AG08395 (cell line): ENCODE data around the gene NARS2.
"Not testable (repeated sequence)": the region's sequence is repeated elsewhere in the genome, so short reads cannot be mapped to it uniquely, and the experiment has no call there.

Experiments
- DNase-seq: peaks from one replicate; pipeline ENCODE4 v3.0.0; 2012; ENCODE audit warnings: mixed read lengths, low spot score

The NARS2 gene

DNA sequence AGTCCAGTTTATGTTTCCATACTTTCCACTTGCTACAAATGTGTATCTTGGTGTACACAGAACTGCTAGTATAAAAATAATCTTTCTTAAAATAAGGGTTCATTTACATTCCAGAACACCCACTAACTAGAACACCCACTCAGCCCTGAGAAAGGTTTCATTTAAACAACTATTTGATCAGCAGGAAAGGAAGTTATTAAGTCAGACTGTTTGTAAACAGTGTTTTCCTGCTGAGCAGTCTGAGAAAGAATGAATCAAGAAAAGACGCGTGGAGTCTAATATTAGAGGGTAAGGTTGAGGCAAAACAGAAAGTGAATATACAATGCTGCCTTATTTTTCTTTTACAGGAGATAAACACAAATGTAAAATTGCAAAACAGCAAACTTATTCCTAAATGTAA is 32.7 kb downstream of the NARS2 start:
- no peak for DNase-seq

DNA sequence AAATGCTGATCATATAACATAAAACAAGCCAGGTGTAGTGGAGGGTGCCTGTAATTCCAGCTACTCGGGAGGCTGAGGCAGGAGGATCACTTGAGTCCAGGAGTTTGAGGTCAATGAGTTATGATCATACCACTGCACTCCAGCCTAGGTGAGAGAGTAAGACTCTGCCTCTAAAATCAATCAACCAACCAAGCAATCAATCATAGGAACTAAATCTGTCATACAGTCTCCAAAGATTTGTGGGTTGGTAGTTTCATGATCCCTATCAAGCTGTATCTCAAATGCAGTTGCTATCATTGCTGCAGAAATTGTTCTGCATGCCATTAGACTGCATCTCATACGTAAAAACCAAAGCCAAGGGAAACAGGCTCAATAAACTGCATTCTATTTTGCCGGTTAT is 33.1 kb downstream of the NARS2 start:
- DNase-seq = no peak

DNA sequence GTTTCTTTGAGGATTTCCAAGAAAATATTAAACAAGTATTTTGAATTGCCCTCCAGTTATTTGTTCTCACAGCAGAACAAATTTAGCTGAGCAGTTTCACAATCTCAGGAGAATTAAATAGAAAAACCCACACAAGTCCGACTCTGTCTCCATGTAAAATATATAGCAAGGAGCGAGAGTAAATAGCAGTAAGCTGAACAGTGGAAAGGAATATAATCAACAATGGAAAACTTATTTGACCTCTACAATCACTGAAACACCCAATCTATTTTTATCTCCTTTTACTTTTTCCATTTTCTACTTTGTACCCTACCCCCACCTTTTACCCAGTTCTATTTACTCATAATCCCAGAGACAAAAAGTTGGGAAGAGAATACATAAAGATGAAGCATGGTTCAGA is 34.4 kb downstream of the NARS2 start:
- no peak for DNase-seq

DNA sequence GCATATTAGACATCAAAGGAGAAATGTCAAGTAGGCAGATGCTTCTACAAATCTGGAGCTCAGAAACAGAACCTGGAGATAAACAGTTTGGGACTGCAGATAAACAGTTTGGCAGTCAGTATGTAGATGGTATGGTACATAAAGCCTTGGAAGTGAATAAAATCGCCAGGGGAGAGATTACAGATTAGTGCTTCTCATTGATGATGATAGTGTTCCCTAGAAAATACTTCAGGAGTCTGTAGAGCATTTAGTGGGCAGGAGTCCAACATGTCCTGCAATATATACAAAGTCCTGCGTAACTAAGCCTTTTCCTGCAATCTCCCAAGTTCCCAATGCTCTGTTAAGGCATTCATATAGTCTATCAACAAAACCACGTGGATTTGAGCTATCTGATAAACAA is 35.2 kb downstream of the NARS2 start:
- DNase-seq = no peak

DNA sequence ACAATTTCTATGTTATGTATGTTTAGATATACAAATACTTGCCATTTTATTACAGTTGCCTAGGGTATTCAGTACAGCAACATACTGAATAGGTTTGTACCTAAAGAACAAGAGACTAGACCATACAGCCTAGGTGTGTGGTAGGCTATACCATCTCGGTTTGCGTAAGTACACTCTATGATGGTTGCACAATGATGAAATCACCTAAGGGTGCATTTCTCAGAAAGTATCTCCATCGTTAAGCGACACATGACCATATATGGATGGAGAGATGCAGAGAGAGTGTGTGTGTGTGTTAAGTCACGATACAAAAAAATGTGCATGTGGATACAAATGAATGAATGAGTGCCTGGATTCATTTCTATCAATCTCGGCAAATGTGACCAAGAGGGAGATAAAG is 37.7 kb downstream of the NARS2 start:
- DNase-seq = no peak

DNA sequence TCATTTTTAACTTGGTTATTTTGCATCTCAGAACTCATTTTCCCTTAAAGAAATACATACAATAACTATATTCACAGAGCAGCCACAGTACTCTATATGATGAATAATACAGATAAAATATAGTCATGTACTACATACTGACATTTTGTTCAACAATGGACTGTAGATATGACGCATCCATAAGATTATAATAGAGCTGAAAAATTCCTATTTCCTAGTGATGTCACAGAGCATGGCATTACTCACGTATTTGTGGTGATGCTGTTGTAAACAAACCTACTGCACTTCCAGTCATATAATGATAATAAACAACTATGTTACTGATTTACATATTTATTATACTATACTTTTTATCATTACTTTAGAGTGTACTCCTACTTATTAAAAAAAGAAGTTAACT is 38.7 kb downstream of the NARS2 start:
- DNase-seq = no peak

DNA sequence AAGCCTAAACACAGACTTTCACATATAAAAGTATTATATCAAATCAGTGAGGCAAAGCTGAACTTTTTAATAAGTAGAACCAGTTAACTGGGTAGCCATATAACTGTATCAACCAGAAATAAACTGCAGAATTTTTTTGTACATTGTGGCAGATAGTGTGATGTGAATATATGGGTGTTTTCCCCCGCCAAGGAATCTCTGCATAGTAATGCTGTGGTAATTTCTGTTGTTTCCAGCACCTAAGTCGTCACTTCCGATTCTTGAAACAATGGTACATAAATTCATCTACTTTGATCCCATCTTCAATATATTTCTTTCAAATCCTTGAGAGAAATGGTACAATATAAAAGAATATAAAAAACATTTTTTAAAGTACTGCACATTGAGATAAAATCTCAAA is 39.6 kb downstream of the NARS2 start:
- DNase-seq = no peak

DNA sequence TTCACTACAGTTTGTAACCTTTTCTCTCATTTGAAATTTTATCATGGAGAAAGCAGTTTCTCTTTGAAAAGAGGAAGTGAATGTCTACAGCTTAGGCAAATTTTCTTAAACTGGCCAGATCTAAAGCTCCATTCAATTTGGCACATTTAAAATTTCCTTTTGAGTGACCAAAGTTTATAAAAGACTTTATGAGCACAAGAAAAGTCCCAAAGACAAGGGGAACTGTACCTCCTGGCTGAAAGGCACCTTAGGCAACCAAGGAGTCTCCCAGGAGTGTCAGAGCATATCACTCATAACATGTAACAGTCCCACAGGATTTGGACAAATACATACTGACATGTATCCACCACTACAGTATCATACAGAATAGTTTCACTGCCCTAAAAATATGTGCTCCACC is 41.3 kb downstream of the NARS2 start:
- no peak for DNase-seq

DNA sequence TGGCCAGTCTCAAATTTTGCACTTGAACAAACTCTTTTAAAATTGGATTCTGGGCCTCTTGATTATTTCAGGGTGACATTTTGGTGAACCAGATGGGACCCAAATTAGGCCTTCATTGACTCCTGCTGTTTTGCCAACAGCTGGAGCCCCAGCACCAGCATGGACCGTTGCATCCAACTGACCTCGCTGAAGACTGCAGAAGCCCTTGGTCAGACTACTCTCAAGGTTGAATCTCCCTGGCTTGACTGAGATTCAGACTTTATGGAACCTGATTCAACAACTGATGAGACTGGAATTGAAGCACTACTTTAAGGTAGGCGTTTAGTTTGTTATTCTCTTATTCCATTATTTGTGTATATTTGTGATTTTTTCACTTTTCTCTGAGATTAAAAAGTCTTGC is 41.7 kb downstream of the NARS2 start:
- DNase-seq = no peak

DNA sequence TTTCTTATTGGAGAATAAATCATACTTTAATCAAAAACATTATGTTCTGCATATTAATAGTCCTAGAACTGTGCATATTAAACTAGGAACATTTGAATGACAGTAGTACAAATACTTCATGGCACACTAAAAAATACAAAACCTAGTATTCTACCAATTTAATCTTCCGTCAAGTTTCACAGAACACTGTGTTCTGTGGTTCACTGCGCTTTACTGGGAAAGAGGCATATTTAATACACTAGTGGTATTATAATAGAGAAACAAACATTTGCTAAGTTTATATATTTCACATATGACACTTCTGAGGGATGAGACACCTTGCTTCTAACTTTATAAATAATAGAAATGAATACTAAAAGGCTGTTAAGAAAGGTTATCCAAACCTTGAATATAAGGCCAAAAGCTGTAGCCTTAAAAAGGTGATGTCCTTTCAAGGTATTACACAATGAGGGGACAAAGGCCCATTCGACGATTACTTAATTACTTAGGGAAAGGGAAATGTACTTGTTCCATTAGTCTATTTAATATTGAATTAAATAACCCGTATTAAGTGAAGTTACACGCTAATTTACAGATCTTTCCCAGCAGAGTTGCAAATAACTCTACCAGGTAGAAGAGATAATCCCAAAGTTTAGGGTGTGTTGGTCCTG is 48.0 kb downstream of the NARS2 start:
- DNase-seq = no peak

DNA sequence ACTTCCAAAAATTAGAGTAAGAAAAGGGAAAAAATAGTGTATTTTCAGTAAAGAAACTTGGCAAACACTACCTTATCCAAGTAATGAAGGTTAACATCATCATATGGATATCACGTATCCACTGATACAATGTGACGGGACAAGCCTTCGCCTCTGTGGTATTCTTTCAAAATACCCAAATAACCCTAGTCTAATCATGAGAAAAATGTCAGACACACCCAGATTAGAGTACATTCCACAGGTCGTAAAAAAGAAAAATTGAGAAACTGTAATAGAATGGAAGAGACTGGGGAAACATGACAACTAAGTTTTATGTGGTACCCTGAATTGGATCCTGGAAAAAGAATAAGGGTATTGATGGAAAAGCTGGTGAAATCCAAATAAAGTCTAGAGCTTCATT is 48.9 kb downstream of the NARS2 start:
- DNase-seq = no peak

DNA sequence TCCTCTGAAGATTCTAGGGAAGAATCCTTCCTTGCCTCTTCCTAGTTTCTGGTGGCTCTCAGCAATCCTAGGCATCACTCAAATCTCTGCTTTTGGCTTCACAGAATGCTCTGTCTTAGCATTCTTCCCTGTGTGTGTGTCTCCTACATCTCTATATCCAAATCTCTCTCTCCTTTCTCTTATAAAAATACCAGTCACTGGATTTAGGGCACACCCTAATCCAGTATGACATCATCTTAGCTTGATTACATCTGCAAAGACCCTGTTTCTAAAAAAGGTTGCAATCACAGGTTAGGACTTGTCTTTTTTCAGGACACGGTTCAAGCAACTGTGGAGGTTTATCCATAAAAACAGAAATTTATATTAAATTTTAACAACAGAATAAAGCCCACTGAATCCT is 54.4 kb downstream of the NARS2 start:
- no peak for DNase-seq

DNA sequence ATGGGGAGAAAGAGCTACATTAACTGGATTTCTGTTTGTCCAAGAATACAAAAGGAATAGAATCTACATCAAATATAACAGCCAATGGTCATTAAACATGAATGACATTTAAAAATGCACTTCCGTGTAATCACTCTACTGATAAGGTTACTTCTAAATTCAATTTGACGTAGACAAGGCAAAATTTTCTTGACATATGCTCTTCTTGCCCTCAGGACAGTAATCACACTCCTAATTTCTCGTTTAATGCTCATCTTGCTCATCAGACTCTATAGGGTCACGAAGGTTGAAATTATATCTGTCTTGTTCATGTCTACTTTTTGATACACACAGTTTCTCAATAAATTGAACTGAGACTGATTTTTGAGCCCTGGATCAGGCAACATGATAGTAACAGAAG is 58.4 kb downstream of the NARS2 start:
- DNase-seq = no peak

DNA sequence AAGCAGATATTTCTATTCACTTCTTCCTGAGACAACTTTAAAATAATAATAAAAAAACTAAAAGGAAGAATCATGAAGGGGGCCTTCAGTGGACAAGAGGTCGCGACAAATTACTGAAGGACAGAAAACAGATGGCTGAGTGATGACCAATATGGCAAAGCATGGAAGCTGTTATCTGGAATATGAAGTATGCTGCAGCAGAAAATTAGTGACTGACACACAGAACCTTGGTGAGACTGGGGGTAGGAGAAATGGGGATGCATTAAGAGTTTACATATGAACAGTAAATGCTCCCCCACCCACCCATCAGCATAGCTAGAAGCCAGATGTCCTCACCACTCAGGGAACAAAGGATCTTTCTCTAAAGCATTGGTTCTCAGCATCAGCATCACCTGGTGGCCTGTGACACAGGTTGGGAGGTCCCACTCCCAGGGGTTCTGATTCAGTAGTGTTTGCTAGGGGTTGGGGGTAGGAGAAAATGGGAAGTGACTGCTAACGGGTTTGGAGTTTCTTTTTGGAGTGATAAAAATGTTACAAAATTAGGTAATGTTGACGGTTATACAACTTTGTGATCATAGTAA is 59.7 kb downstream of the NARS2 start:
- no peak for DNase-seq

DNA sequence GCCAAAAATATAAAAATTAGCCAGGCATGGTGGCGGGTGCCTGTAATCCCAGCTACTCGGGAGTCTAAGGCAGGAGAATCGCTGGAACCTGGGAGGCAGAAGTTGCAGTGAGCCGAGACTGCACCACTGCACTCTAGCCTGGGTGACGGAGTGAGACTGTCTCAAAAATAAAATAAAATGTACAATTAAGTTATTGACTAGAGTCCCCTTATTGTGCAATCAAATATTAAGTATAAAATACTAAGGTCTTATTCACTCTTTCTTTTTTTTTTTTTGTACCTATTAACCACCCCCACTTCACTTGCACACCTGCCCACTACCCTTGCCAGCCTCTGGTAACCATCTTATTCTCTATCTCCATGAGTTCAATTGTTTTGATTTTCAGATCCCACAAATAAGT is 61.6 kb downstream of the NARS2 start:
- not testable (repeated sequence) for DNase-seq

DNA sequence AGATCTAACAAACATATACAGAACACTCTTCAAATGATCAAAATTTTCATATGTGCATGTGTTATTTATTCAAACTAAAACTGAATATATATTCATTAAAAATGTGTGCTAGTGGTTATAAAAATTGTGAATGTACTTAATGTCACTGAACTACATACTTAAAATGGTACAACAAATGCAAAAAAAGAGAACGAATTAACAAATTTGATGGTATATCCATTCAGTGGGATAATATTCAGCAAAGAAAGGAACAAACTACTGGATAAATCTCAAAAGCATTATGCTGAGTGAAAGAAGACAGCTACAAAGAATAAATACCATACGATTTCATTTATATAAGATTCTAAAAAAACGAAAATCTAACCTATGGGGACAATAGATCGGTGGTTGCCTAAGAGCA is 64.1 kb downstream of the NARS2 start:
- no peak for DNase-seq

DNA sequence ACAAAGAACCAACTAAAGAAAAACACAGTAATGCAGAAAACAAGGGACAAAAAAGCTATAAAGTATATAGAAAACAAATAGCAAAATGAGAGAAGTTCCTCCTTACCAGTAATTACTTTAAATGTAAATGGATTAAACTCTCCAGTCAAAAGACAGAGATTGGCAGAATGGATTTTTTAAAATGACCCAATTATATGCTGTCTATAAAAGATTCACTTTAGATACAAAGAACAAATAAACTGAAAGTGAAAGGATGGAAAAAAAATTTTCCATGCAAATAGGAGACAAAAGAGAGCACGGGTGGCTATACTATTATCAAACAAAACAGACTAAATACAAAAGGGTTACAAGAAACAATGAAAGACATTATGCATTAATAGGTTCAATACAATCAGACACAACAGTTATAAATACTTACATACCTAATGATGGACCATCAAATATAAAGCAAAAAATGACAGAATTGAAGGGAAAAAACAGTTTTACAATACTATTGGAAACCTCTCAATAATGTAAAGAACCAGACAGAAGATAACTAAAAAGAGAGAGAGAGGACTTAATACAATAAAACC is 64.6 kb downstream of the NARS2 start:
- no peak for DNase-seq

DNA sequence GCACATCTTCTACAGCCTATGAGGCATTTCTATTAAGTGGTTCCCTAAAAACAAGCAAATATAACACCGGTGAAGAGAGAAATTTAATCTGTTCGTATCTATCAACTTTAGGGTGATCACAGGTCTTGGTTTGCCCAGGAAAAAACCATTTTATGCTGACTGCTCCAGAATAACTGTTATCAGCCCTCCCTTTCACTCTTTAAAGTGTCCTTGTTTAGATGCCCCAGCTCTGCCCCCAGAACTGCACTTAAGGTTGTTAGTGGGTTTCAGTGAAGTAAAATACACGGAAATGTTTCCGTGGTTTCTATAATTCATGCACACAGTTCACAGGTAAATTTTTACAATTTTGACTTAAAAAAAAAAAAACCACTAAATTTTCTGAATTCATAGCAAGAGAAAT is 70.0 kb downstream of the NARS2 start:
- no peak for DNase-seq

DNA sequence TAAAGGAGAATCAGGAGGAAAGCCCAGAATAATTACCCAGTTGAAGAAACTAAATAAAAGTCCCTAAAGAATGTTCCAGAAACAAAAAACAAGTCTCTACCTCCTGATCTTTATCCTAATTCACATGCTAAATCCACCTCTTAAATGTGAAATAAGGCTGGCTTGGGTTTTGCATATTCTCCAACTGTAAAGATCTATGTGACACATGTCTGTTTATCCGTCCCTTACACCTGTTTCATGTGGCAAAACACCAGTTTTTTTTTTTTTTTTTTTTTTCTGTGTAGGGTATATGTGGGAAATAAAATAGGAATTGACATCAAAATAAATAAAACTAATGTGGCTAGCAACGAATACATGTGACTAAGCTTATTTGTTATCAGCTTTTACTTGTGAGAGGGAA is 70.5 kb downstream of the NARS2 start:
- DNase-seq = no peak

DNA sequence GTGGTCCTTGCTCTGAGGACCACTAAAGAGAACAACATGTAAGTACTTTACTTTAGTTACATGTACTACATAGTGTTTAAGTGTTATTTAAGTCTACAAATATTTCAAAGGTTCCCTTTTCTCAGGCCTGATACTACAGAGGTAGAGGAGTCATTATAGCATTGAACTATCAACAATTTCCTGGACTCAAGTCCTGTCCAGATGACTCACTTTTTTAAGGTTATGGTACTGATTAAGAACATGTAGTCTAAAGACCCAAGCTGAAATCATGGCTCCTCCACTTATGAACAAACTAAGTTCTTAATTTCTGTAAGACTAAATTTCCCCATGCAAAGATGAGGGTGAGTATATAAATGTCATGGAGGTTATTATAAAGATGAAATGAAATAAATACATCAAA is 74.7 kb downstream of the NARS2 start:
- no peak for DNase-seq

DNA sequence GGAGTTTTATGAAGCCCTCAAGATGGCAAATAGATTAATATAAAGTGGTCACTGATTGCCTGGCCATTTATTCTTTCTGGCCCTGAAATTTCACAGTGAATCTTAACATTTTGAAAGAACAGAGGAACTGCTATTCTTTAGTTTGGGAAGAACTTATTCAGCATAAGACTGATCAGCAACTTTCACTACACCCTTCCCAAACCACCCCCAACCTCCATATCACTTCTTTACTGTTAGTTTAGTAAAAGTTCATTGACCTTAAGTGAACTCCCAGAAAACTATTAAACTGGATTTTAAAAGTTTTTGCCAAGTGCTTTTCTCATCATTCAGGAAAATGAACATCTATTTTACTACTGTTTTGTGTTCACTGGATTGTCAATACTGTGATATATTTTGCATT is 77.4 kb downstream of the NARS2 start:
- no peak for DNase-seq

DNA sequence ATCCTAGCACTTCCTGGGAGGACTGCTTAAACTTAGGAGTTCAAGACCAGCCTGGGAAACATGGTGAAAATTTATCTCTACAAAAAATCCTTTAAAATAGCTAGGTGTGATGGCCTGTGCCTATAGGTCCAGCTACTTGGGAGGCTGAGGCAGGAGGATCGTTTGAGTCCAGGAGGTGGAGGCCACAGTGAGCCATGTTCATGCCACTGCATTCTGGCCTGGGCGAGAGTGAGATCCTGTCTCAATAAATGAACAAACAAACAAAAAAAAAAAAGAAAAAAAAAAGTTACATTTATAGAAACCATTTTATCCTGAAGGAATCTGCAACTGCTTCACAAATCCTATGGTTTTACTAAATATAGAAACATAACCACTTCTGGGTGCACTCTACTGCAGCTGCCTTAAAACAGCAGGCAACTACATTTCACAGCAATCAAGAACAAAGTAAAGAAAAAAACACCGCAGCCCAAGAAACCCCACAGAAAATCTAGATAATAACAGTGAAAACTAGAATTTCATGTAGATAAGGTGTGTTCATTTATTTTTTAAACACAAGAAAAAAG is 81.2 kb downstream of the NARS2 start:
- no peak for DNase-seq

DNA sequence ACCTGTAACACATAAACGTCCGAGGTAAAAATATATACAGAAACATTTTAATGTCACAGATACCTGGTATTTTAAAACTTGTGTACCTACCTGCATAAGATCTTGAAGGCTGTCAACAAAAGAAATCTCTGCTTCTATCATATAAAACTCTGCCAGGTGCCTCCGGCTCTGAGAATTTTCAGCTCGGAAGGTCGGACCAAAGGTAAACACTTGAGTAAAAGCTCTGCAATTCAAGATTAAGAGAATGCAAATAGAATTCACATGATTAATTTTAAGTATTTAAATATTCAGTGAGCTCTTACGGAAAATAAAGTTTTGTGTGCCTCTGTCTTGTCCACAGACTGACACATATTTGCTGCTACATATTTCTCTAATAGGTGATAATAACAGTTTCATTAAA is 81.7 kb downstream of the NARS2 start:
- DNase-seq = no peak

DNA sequence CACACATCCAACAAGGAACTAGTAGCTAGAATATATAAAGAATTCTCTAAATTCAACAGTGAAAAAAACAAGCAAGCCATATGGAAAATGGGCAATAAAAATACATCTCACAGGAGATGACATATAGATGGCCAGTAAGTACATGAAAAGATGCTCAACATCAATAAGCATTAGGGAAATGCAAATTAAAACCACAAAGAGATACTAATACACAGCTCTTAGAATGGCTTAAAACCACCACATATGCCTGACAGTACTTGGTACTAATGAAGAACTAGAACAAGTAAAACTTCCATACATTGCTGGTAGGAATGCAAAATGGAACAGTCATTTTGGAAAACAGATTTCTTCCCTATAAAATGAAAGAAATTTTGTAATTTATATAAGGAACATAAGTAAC is 85.5 kb downstream of the NARS2 start:
- DNase-seq = no peak
